OCI-LY3 (cell line): ENCODE data around the gene DTNA.

Experiments
- H2AFZ ChIP-seq: fragments of 200-600, 300-600 bp; shearing (Covaris generic); 2 replicates; pipeline ENCODE4 v1.6.0; 2014; ENCODE audit warnings: antibody characterized with exemption, low read depth, low read length
- H3K27ac ChIP-seq: fragments of 200-600, 300-600 bp; sonication (generic); 2 replicates; pipeline ENCODE4 v1.5.1; 2014; ENCODE audit warnings: mild to moderate bottlenecking, low read length, moderate library complexity, mixed read lengths
- H3K27me3 ChIP-seq: fragments of 200-600, 300-600 bp; sonication (generic); 2 replicates; pipeline ENCODE4 v1.6.1; 2014; ENCODE audit warnings: low read depth, low read length, mixed read lengths
- H3K36me3 ChIP-seq: fragments of 200-600, 300-600 bp; sonication (generic); replicated peaks from 2 replicates; pipeline ENCODE3; 2014; ENCODE audit warnings: low read depth, low read length, mixed read lengths
- H3K4me1 ChIP-seq: fragments of 300-600, 200-600 bp; sonication (generic); 2 replicates; pipeline ENCODE4 v1.6.1; 2014; ENCODE audit warnings: low read length, mixed read lengths
- H3K4me2 ChIP-seq: fragments of 200-600, 300-600 bp; sonication (generic); 2 replicates; pipeline ENCODE4 v1.6.1; 2014; ENCODE audit warnings: low read length, mixed read lengths
- H3K4me3 ChIP-seq: fragments of 300-600, 200-600 bp; sonication (generic); 2 replicates; pipeline ENCODE4 v1.5.1; 2014; ENCODE audit warnings: antibody characterized with exemption, mild to moderate bottlenecking, low read length, moderate library complexity
- H3K79me2 ChIP-seq: fragments of 300-600, 200-600 bp; shearing (Covaris generic); 2 replicates; pipeline ENCODE4 v1.6.1; 2014; ENCODE audit warnings: mild to moderate bottlenecking, low read length, mixed read lengths
- H3K9ac ChIP-seq: fragments of 300-600, 200-600 bp; shearing (Covaris generic); 2 replicates; pipeline ENCODE4 v1.6.0; 2014; ENCODE audit warnings: mild to moderate bottlenecking, low read length, moderate library complexity
- H3K9me3 ChIP-seq: fragments of 200-600, 300-600 bp; shearing (Covaris generic); 2 replicates; pipeline ENCODE4 v1.6.1; 2014; ENCODE audit warnings: low read length, mixed read lengths; ENCODE audit not compliant: insufficient read depth
- H4K20me1 ChIP-seq: fragments of 200-600, 300-600 bp; sonication (generic); 2 replicates; pipeline ENCODE4 v1.6.1; 2016; ENCODE audit warnings: low read length, mixed read lengths; ENCODE audit not compliant: insufficient read depth
- EZH2phosphoT487 ChIP-seq: fragments of 200-600 bp; shearing (Covaris generic); IDR thresholded peaks from 2 replicates; pipeline ENCODE4 v1.6.1; 2018; ENCODE audit warnings: antibody characterized with exemption, mixed run types, low read depth
- TF ChIP-seq, protein P1 (sequence below): fragments of 200-600, 300-600 bp; sonication (generic); IDR thresholded peaks from 2 replicates; pipeline ENCODE4 v1.5.1; 2014; ENCODE audit warnings: antibody characterized with exemption, low read length, low read depth

DTNA gene

DNA sequence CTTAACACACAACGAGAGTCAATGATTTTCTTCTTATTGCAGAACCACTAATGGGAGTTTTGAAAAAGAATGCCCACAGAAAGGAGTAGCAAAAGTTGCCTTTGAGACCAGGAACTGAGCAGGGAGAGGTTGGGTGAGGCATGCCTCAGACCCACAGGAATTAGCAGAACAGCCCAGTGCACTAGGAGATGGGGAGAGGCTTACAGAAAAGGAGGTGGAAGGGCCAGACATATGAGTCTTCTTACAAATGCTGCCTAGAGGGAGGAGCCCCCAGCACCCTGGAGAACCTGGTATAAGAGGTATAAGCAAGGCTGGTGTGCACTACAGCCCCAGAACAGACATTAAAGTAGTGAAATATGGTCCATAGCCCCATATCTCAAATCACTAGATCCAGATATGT is 162.0 kb downstream of the DTNA start:
- H3K27me3 ChIP-seq, result no peaks in the 10 kb centered on the region
- H3K9ac ChIP-seq, result no peak overlapping the region
- H3K9me3 ChIP-seq, result no peaks in the 10 kb centered on the region
- no peak overlapping the region for H2AFZ ChIP-seq
- H3K79me2 ChIP-seq, result no peaks in the 10 kb centered on the region
- no peak overlapping the region for H3K4me3 ChIP-seq
- no peak overlapping the region for H3K4me2 ChIP-seq
- H3K27ac ChIP-seq, result no peak overlapping the region
- no peaks in the 10 kb centered on the region for H3K36me3 ChIP-seq
- H3K4me1 ChIP-seq, result peaks cover 14% of the 10 kb centered on the region
- TF ChIP-seq, protein P1, sequence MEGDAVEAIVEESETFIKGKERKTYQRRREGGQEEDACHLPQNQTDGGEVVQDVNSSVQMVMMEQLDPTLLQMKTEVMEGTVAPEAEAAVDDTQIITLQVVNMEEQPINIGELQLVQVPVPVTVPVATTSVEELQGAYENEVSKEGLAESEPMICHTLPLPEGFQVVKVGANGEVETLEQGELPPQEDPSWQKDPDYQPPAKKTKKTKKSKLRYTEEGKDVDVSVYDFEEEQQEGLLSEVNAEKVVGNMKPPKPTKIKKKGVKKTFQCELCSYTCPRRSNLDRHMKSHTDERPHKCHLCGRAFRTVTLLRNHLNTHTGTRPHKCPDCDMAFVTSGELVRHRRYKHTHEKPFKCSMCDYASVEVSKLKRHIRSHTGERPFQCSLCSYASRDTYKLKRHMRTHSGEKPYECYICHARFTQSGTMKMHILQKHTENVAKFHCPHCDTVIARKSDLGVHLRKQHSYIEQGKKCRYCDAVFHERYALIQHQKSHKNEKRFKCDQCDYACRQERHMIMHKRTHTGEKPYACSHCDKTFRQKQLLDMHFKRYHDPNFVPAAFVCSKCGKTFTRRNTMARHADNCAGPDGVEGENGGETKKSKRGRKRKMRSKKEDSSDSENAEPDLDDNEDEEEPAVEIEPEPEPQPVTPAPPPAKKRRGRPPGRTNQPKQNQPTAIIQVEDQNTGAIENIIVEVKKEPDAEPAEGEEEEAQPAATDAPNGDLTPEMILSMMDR, result no peak
- no peak for TF ChIP-seq EZH2phosphoT487
- no peaks in the 10 kb centered on the region for H4K20me1 ChIP-seq

DNA sequence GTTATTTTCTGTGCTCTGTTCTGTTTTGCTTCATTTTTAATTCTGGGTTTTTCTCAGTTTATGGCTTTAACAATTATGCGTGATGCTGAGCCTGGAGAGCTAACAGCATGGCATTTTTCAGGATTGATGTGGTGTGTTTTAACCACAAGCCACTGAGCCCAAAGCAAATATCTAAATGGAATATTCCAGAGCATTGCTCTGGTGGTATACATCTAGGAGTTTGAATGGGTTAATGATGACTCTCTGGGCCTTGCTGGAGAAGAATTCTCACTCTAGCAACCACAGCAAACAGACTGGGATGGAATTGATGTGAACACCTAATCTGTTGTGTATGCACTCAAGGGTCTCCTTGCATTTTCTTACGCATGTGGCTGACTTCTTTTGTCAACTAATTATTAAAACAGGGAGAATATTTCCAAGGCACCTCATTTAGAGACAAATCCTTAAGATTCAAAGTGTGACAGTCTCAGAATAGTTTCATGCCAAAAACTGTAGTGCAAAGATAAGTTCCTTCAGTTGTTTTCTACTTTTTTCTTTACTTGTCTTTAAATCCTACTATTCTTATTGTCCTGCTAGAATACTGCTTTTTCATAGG is 164.0 kb downstream of the DTNA start:
- no peak for TF ChIP-seq EZH2phosphoT487
- TF ChIP-seq, protein P1, result no peak

DNA sequence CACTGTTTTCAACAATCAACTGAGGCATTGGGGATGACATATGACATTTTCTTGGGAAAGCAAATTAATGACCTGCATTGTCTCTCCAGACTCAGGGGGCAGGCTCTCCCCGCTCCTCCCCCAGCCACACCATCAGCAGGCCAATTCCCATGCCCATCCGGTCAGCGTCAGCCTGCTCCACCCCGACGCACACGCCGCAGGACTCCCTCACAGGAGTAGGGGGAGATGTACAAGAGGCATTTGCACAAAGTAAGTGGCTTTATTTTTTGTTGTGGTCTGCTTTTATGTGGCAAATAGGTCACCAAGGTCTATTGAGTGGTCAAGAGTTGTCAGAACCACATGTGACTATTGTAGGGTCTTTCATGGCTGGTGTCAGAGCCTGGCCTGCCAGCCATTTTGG is 165.1 kb downstream of the DTNA start:
- Histone ChIP-seq H3K27me3 (no peaks in the 10 kb centered on the region), H3K4me3 (no peak overlapping the region), H3K4me1 (no peaks in the 10 kb centered on the region), H3K9me3 (no peaks in the 10 kb centered on the region), H3K27ac (no peak overlapping the region), H3K9ac (no peak overlapping the region), H3K79me2 (no peaks in the 10 kb centered on the region), H3K4me2 (no peak overlapping the region), H4K20me1 (no peaks in the 10 kb centered on the region), H2AFZ (no peak overlapping the region), H3K36me3 (no peaks in the 10 kb centered on the region)
- TF ChIP-seq, protein P1, result no peak
- TF ChIP-seq EZH2phosphoT487, result no peak

More for the DNA sequence above, 164.0 kb downstream of the DTNA start:
- Histone ChIP-seq H3K27ac (no peak overlapping the region), H3K9ac (no peak overlapping the region), H4K20me1 (no peaks in the 10 kb centered on the region), H3K79me2 (no peaks in the 10 kb centered on the region), H3K4me3 (no peak overlapping the region), H3K36me3 (no peaks in the 10 kb centered on the region), H3K9me3 (no peaks in the 10 kb centered on the region), H3K4me2 (no peak overlapping the region), H3K27me3 (no peaks in the 10 kb centered on the region), H2AFZ (no peak overlapping the region), H3K4me1 (no peaks in the 10 kb centered on the region)

DNA sequence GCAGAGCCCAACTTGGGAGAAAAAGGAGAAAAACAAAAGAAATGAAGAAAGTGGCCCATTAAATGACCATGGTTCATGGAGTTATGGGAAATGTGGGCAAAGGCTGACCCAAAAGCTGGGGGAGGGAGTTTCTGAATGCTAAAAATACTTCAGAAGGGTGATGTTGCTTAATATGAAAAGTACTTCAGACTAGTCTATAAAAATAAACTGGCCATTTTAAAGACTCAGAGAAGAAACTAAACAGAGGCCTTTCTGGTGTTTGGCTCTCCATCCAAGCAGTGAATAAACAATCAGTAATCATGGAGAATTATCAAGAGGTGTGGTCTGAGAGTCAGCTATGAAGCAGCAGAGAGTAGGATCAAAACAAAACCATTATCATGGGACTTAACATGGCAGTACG is 170.3 kb downstream of the DTNA start:
- Histone ChIP-seq H3K9ac (no peak overlapping the region), H4K20me1 (no peaks in the 10 kb centered on the region), H3K4me3 (no peak overlapping the region), H2AFZ (no peak overlapping the region), H3K79me2 (no peaks in the 10 kb centered on the region), H3K36me3 (no peaks in the 10 kb centered on the region), H3K27ac (no peak overlapping the region), H3K27me3 (no peaks in the 10 kb centered on the region), H3K4me1 (no peaks in the 10 kb centered on the region), H3K9me3 (no peaks in the 10 kb centered on the region), H3K4me2 (no peak overlapping the region)
- no peak for TF ChIP-seq EZH2phosphoT487
- TF ChIP-seq, protein P1, result no peak
